ENCODE measurements around the gene IKZF3.
"Not testable (repeated sequence)": the region's sequence is repeated elsewhere in the genome, so short reads cannot be mapped to it uniquely, and the experiment has no call there.

IKZF3 gene

DNA sequence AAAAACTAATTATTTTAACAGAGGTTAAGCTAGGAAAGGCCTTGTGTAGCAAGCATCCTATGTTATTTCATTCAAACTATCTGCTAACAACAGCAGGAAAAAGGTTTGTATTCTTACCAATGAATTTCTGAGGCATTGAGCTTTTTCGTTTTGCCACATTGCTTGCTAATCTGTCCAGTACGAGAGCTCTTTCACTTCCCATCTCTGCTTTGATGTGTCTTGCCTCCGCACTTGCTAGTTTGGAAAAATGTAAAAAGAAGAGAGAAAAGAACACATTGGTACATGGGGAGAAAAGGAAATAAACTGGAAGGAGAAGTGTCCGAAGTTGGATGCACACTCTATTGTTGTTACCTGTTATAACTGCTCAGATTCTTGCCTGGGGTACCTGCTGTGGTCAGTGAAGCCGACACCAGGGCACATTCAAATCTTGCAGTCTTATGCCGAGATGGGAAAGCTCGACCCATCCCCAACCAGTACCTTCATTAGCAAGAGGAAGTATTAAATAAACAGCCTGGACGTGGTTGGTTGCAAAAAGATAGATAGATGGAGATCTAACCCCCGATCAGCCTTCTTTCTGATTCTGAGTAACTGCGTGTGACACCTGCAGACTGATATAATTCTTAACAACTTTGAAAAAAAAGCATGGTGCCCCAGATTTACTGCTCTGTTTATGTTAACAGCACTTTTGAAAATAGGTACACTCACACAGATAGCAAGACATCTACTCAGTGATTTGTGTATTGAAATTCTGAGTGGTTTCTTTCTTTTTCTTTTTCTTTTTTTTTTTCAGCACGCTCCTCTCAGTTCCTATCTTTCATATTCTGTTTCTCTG is 86.4 kb downstream of the IKZF3 start:
- DNase-seq (ENCODE audit: low read depth) = no peak

DNA sequence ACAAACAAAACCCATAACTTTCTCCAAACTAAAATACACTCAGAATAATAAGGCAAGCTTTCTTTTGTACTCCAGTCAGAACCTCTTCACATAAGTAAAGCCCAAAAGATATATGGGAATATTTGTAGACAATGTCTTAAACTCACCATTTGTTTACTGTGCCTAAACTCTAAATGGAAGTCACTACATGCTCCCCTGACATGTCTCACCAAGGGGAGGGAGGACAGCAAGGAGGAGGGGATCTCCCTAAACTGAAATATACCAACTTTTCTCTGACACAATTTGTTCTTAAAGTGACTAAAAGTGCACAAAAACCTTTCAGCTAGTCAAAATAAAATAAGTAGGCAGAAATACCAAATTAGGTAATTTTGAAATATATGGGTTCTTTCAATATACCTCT is 87.9 kb downstream of the IKZF3 start:
- no peak for DNase-seq (ENCODE audit: low read depth)

DNA sequence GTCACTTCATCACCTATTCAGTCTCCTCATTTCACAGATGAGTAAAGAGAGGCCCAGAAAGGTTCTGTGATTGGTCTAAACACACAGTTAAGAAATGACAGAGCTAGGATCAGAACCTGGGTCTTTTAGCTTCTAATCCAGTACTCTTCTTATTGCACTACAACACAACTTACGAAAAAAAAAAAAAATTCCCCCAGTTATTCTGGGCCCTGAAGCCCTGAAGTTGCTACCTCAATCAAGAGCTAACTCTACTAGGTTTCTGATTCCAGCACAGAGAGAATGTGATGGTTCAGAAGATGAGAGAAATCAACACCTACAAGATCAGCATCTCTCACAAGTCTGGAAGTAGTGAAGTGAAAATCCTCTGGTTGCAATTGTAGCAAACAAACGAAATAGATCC is 89.1 kb downstream of the IKZF3 start:
- no peak for DNase-seq (ENCODE audit: low read depth)

DNA sequence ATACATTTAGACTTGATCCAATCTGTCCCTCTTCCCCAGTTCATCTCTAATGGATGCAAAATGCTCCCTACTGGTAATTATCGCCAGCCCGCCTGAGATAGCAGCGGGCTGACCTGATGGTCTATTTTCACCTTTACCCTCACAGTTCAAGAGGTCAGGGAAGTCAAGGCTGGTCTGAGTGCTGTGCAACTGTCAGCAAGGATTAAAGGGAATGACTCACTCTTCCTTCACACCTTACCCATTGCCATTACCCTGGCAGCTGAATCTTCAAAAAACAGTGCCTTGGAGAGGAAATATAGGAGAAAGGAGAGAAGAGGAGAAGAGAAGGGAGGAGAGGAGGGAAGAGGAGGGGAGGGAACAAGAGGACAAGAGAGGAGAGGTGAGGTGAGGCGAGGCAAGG is 90.1 kb downstream of the IKZF3 start:
- no peak for DNase-seq (ENCODE audit: low read depth)

DNA sequence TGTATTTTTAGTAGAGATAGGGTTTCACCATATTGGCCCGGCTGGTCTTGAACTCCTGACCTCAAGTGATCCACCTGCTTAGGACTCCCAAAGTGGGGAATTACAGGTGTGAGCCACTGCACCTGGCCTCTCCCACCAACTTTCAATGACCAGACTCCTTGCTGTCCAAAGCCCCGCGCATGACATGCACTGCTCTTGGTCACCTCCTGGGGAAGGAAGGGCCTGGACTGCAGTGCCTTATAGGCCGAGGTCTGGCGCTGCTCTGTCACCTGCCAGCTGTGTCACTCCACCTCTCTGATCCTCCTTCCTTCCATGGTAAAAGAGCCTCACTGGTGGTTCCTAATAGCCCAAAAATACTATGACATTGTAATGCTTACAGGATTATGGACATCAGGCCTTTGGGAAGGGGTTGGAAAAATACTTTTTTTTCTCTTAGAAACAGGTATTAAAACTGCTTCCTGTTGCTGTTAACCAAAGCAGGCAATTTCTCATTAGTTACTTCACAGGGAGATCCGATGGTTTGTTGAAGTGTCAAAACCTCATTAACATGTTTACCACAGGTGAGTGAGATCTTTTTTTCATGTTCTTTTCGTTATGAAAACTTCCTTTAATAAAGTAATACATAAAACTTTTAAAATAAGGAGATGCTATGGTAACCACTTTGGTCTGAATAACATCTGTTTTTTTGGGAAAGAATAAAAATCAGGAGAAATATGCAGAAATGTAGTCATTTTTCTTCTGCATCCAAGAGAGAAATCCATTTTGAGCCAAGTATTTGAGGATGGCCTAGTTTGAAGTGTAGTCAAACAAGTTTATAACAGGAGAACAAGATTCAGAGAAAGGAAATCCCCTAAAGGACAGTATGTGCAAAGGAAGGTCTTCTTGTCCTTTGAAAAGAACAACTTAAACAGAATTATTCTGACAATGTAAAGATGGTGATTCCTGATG is 90.9 kb downstream of the IKZF3 start:
- DNase-seq (ENCODE audit: low read depth) = no peak

DNA sequence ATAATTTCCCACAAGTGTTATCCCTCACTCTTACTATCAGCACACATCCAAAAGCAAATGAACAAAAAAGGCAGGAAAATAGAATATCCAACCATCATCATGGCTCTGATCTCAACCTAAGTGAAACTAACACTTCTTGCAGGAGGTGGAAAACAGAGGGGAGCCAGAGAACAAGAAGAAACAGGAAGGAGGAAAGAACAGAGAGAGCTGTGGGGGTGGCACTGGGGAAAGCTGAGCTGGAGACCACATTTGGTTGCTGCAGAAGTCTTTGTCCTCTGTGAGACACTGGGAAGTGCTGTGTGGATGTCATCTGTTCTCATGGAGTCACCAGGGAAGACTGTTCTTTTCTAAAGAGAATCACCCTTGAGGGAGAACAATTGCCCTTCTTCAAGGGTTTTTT is 91.7 kb downstream of the IKZF3 start:
- DNase-seq (ENCODE audit: low read depth) = no peak

DNA sequence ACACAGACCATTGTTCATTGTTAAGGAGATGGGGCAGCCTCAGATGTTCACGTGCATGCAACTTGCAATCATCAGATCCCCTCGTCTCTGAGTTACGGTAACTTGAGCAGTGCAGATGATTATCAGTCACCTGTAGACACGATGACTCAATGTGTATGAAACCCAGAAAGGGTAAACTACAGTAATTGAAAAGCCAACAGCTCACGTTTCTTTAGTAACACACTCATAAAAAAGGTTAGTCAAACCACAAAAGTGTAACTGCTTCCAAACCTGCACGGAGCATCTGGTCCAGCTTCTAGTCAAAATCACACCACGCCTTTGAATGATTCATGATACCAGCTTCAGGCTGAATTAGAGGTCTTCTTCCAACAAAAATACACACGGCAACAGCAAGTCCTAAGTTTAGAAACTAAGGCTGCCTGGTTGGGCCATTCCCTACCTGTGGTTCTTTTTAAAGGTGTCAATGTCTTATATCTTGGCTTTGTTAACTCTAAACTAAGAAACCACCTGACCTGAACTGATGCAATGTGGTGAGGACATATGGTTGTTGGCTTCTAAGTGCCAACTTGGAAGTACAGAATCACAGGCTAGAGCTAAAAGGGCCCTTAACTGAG is 94.0 kb downstream of the IKZF3 start:
- DNase-seq (ENCODE audit: low read depth) = no peak

DNA sequence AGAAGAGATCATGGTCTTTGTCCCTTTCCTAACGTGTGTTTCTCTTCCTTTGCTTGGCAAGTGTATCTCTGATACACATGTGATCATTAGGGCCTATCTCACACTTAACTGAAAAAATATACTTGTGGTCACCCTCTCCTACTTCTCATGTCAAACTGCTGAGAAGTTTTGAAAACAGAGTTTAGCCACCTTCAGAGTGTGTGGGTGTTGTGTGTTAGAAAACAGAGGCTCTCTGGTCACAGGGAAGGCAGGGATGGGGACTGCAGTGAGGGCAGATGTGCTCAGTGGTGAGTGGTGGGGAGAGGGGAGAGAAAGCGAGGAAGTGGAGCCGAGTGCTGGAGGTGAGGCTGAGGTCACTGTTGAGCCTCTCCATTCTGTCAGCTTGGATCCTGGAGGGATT is 97.0 kb downstream of the IKZF3 start:
- no peak for DNase-seq (ENCODE audit: low read depth)

DNA sequence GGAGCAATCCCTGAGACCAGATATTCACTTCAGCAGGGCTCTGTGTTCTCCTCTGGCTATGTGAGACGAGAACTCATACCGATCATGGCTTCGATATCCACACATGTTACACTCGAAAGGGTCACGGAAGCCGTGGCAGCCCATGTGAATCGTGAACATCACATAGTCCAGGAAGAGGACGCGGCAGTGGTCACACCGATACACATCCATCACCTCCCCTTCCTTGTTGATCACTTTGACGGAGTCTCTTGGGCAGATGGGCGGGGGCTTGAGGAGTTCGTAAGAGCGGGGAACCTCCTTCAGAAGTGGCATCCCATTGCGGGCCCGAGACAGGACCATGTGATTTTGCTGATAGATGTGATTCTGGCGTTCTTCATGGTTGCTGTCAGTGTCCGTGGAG is 98.3 kb downstream of the IKZF3 start:
- DNase-seq (ENCODE audit: low read depth) = no peak

DNA sequence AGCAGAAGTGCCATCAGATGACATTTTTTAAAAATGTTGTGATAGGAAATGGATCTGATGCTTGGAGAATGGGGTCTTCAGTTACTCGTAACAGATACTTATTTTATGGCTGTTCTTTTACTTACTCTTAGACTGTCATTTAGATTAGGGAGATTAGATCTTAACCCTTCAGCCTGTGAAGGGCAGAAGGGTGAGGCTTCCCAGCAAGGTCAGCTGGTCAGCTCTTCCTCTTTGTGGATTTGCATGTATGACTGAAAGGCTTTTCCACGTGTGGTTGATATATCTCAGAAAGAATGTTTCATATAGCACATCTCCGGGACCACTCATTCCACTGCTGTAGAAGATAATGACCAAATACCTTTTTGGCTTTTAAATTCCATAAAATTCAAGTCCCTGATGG is 98.9 kb downstream of the IKZF3 start:
- DNase-seq (ENCODE audit: low read depth) = no peak

DNA sequence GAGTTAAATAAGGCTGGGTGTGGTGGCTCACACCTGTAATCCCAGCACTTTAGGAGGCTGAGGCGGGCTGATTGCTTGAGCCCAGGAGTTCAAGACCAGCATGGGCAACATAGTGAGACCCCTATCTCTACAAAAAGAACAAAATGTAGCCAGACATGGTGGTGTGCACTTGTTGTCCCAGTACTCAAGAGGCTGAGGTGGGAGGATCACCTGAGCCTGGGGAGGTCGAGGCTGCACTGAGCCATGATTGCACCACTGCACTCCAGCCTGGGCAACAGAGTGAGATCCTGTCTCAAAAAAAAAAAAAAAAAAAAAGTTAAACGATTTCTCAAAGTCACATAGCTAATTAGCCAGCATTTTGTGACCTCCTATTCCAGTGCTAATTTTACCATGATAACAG is 99.9 kb downstream of the IKZF3 start:
- DNase-seq (ENCODE audit: low read depth) = not testable (repeated sequence)

DNA sequence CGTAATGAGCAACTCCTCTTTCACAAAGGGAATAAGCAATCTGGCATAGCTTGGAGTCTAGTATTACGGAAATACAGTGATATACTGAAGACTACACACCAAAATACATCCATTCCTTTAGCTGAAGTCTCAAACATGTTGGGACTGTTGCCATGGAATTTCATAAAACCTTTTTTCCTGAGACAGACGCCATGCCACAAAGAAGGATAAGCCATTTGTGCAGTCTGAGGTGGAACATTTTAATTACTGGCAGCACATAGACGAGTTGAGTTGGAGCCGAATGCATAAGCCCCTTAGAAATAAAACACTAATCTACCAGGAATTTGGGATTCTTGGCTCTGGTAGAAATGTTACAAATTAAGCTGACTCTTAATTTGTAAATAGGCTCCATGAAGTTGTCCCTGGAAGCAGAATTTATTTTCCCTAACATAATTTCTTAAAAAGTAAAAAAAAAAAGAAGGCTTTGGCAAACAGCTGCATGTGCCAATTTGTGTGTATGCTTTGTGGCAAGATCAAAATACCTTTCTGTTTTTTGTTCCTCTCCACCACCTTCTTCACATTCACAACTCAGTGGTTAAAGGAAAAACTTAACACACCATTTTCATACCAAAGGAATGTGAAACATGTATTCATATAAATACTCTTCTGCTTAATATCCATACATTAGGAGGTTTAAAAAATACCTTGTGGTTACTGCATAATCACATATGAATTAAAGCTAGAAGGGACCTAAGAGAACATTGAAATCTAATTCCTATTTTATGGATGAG is 100.9 kb downstream of the IKZF3 start:
- DNase-seq (ENCODE audit: low read depth) = no peak

DNA sequence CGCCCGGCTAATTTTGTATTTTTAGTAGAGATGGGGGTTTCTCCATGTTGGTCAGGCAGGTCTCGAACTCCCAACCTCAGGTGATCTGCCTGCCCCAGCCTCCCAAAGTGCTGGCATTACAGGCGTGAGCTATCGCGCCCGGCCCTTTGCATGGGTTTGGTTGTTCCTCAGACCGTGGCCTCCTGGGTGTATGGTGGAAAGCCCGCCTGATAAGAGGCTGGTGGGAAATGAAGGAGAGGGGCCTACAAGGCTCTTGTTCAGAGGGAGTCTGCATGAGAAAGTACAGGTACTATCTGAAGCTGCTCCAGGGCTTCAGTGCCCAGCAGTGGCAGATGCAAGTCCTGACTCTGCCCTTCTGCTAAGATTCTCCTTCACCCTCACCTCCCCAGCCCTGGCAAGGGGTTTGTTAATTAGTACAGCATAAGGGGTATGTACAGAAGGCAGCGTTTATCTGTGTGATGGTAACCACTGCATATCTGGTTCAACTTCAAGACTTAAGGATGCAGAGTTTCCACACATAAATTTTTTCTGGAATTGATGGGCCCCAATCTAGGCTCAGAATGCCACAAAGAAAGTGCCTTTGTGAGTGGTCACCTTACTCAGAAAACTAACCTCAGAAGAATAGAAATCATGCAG is 102.1 kb downstream of the IKZF3 start:
- DNase-seq (ENCODE audit: low read depth) = no peak

DNA sequence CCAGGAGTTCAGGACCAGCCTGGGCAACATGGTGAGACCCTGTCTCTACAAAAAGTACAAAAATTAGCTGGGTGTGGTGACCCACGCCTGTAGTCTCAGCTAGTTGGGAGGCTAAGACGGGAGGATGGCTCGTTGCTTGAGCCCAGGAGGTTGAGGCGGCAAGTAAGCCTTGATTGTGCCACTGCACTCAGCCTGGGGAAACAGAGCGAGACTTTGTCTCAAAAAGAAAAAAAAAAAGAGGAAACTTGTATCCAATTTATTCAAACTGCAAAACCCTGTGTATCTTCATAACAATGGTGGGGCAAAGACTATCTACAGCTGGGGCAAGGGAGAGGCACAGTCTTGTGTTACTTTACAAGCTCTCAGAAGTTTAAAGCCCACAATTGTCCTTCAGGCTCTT is 104.9 kb downstream of the IKZF3 start:
- no peak for DNase-seq (ENCODE audit: low read depth)

DNA sequence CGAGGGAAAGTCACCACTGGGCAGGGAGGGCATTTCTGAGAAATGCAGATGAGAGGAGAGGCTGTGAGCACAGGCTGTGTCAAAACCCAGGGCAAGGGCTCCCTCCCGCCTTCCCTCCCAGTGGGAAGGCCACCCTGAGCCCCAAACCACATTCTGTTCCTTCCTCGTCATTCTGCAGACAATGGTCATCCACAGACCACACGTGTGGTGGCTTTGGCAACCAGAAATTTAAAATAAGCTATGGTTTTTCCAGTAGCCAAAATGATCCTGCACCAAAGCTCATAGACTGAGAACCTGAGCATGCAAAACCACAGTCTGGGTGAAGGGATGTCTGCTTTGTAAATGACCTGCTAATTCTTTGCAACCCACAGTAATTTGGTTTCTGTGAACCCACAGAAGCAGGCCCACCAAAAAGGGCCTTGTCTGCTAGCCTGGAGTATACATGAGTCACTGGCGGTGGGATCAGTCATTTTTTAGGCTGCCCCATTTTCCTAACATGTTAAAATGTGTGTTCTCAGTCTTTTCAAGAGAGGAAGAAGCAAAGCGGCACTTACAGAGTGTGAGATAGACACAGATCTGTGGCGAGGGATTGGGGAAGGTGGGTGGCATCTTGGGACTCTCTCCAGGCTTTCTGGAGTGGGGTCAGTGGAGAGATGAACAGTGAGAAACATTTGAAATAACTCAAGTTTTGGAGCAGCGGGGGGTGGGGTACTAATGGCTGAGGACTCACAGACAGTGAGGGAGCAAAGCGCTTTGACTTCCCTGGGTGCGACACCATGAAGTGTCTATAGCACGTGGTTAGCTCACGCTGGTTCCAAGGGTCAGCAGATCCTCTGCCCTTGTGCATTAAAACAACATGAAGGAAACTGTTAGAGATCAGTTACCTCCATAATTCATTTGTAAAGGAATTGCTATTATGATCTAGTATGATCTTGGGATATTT is 105.9 kb downstream of the IKZF3 start:
- DNase-seq (ENCODE audit: low read depth) = no peak

DNA sequence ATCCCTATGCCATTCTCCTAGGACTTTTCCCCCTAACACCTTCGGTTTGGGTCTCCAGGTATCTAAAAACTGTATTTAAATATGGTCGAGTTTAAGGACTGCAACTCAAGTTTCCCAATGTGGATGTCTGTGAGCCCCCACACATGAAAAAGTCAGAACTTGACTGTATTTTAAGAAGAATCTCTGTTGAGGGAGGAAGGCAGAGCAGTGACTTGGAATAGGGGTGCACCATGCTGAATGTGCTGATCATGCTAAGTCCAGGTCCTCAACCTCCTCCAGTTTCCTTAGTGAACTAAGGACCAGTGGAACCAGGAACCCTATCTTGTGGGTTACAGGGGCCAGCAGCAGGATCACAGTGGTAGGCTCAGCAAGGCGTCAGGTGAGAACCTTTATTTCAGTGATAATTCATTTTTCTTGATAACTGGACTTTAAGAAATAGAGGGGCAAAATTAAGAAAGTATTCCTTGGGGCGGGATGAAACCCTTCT is 106.9 kb downstream of the IKZF3 start:
- no peak for DNase-seq (ENCODE audit: low read depth)

DNA sequence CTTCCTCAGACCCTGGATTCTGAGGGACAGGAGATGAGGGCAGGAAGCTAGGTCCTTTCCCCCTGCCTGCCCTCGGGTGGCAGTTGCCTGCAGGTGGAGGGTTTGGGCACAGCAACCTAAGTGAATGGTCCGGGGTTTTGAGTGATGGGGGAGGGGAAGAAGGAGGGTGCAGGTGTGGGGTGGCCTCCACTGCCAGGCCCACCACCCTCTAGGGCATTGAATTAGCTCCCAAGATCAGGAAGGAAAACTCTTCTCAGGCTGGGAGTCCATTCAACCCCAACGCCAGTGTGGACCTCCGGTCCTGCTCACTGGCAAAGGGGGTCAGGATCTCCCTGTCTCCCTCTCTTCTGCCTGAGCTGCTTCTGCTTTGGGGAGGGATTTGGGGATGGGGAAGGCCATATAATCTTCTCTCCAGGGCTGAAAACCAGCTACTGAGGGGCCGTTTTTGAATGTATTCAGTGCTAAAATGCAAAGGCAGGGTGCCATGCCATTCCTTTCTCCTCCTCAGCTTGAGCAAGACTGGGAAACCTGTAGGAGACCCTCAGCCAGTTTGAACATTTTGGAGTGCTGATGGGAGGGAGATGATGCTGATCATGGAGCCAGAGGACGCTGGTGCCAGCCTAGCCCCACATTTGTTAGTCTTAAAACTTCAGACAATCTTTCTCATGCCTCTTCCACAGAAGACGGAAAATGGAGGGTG is 107.6 kb downstream of the IKZF3 start:
- DNase-seq (ENCODE audit: low read depth) = no peak

DNA sequence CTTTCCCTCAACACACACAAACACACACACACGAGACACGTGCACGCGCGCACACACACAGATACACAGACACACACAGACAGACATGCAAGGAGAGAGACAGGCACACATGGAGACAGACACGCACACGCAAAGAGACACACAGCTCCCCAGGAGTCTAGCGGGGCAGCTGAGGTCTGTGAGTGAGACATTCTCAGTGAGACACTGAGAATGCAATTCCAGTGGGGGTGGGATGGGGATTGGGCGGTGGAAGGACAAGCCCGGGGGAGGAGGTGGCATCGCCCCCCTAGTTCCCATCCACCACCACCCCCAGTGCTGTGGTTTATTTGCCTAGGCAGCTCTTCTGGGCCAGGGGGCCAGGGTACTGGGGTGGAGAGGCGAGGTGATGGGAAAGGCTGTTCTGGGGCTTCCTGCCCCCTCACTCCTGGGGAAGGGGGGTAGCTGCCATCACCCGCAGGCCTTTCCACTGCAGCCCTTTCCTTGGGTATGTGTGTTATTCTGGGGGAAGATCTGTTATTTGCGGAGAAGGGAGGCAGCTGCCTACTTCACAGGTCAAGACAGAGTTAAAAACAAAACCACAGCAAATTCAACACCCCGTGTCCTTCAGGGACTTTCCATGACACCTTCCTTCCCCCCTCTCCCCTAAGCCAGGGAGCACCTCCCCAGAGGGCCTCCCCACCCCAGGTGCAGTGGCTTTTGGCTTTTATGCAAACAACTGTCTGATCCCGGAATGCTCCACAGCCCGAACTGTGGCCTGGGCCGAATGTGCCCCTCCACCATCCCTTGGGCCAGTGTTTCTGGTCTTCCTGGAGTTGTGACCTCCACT is 108.3 kb downstream of the IKZF3 start:
- DNase-seq (ENCODE audit: low read depth) = no peak
